GM10248 (cell line): Measurements from ENCODE around the gene NTN1.

ENCODE experiments used
- CTCF ChIA-PET: fragments of 300-600 bp; sonication (Branson Sonifier 250); formaldehyde crosslinking; extraction: SDS; loops from one replicate; lab custom pipeline; 2021; ENCODE audit warnings: antibody characterized with exemption; lab: Yijun Ruan, JAX
- POLR2A ChIA-PET: fragments of 350-650 bp; sonication (Branson Sonifier 250); formaldehyde crosslinking; extraction: SDS; loops from one replicate; lab custom pipeline; 2020; ENCODE audit warnings: antibody characterized with exemption; lab: Yijun Ruan, JAX
- DNase-seq: peaks from one replicate; pipeline ENCODE4 v3.0.0; 2012; ENCODE audit errors: extremely low spot score
- TF ChIP-seq, protein P1 (sequence below): IDR thresholded peaks from 2 replicates; pipeline ENCODE4 v1.5.1; 2012; ENCODE audit warnings: mild to moderate bottlenecking, low read depth; ENCODE audit errors: extremely low read depth, missing control alignments, control extremely low read depth

NTN1 gene

DNA sequence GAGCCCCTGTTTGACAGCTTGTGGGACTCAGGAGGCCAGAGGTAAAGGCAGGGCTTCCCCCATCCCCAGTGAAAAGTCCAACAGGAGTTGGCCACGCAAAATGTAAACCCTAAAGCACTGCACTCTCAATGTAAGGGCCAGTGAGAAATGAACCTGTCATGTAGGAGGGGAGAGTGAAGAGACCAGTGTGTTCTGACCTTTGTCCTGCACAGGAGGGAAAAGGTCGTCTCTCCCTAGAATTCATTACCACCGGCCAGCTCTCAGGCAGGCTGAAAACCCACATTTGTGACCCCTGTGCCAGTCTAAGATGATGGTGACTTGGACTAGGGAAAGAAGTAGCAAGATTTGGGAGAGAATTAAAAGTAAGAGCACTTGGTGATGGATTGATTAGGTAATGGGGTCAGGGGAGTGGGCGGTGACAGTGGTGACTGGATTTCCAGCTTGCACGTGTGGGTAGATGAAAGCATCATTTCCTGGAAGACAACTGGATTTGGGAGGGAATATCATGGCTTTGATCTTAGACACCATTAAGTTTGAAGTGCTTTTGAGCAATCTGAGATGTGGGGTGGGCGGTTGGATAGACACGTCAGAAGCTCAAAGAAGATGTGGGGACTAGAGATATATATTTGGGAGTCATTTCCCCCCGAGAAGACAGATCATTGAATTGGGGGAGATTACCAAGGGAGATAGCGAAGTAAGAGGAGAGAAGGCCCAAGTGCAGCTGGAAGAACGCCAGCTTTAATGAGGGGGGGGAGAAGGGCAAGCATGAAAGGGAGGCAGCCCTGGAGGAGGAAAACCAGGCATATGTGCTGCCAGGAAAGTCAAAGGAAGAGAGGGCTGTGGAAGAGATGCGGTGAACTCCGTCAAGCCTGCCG lies 119.5 kb downstream of the NTN1 start:
- no peak for DNase-seq
- POLR2A ChIA-PET, result no interaction called here
- CTCF ChIA-PET, result no interaction called here
- TF ChIP-seq, protein P1, sequence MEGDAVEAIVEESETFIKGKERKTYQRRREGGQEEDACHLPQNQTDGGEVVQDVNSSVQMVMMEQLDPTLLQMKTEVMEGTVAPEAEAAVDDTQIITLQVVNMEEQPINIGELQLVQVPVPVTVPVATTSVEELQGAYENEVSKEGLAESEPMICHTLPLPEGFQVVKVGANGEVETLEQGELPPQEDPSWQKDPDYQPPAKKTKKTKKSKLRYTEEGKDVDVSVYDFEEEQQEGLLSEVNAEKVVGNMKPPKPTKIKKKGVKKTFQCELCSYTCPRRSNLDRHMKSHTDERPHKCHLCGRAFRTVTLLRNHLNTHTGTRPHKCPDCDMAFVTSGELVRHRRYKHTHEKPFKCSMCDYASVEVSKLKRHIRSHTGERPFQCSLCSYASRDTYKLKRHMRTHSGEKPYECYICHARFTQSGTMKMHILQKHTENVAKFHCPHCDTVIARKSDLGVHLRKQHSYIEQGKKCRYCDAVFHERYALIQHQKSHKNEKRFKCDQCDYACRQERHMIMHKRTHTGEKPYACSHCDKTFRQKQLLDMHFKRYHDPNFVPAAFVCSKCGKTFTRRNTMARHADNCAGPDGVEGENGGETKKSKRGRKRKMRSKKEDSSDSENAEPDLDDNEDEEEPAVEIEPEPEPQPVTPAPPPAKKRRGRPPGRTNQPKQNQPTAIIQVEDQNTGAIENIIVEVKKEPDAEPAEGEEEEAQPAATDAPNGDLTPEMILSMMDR, result no peak

DNA sequence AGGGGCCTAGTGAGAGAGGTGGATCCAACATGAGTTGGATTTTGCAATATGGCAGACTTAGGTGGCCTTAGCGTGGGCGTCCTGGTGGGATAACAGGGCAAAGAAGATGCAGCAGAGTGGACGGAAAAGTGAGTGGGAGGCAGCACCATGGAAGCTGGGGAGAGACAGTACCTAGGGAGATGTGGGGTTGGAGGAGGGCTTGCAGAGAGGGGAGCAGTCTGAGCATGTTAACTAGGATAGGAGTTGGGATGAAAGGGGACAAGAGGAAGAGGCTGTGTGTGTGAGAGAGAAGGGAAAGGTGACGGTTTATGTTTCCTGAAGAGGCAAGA lies 120.1 kb downstream of the NTN1 start:
- CTCF ChIA-PET, result no interaction called here
- TF ChIP-seq, protein P1, result no peak
- POLR2A ChIA-PET, result no interaction called here
- DNase-seq, result no peak

DNA sequence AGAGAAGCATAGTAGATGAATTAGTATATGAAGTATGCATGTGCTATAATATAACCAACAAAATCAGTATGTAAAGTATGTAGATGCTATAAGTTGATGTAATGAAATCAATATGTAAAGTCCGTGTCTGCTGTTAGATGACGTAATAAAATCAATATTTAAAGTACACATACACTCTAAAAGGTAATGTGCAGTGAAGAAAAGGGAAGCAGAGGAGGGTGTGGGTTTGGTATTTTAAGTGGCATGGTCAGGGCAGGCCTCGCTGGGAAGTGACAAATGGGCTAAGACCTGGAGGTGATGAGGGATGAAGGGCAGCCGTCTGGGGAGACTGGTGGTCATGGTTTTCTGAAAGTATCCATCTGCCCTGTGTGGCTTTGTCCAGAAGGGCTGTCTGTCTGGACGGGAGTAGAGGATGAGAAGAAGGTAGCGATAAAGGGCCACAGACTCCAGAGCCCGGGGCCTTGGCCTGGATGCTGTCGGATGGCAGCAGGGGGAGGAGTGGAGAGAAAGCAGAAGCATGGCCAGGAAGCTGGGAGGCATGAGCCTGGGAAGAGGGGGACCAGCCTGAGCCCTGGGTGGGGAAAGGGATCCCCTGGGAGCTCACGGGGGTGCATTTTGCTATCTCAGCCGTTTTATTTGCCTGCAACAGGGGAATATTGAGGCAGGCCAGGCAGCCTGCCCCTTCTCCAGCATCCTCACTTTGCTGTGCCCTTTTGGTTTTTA lies 121.6 kb downstream of the NTN1 start:
- CTCF ChIA-PET, result no interaction called here
- no peak for DNase-seq
- TF ChIP-seq, protein P1, result no peak
- POLR2A ChIA-PET, result no interaction called here

DNA sequence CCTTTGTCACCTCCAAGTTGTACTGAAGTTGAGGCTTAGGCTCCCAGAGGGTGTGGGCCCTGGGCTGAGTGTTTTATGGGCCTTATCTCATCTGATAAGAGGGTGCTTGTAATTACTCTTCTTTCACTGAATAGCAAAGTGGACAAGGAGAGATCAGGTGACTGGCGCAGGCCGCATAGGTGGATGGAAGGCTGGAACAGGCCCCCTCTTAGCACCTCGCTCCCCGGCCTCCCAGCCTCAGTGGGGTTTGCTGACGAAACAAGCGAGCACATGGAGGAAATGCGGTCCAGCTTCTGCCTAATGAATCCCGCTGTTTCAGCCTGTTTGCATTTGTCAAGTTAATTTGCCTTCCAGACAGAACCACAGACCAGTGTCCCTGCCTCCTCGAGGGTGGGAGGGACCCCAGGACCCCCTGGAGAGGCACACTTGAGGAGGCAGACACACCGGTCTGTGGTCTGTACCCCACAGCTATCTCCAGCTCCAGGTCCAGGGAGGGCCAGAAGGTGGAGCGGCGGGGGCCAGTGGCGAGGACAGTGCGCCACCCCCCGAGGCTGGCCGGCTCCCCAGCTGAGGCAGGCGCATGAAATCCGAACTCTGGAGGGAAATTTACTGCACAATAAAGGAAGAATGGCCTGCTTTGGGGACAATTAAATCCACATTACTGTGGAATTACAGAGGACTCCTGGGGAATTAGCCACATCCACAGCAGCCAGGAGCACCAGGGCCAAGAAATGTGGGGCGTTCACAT lies 123.4 kb downstream of the NTN1 start:
- TF ChIP-seq, protein P1, result no peak
- DNase-seq, result no peak
- ChIA-PET CTCF (no interaction called here), POLR2A (interaction anchor here (0.6 kb wide), 1 partner anchor 60 kb away, joined by 7 read pairs; no protein-coding TSS in a partner anchor)

DNA sequence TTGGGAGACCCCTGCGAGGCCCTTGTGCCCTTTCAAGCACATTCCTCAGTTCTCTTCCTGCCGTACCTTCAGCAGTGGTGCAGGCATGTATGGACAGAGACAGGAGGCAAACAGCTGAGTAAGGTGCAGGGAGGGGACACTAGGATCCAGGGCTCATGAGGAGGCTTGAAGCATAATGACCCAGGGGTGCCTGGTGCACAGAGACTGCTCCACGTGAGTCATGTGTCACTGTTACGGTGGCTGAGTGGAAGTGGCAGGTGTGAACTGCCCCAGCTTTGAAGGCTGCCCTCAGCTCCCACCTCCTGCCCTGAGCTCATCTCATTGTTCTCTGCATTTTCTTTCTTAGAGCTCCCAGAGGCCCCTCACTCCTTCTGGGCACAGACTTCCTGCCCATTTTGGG lies 124.8 kb downstream of the NTN1 start:
- POLR2A ChIA-PET, result no interaction called here
- DNase-seq, result no peak

More for the DNA sequence above, 124.8 kb downstream of the NTN1 start:
- CTCF ChIA-PET, result interaction anchor here (0.8 to 1.4 kb wide), 3 partner anchors 10 to 15 kb away, joined by 3 to 4 read pairs (median 4); no protein-coding TSS in a partner anchor
- TF ChIP-seq, protein P1, result no peak
